WTC11 (cell line): Measurements from ENCODE around the gene AATK.

Source experiments
- AFF4 ChIP-seq: sonication (generic); formaldehyde crosslinking; IDR thresholded peaks from 2 replicates; pipeline ENCODE4 v1.8.1; 2023; ENCODE audit warnings: mild to moderate bottlenecking, missing genetic modification reagents, borderline replicate concordance
- CREB1 ChIP-seq: sonication (generic); formaldehyde crosslinking; IDR thresholded peaks from 2 replicates; pipeline ENCODE4 v1.8.0; 2023; ENCODE audit warnings: mild to moderate bottlenecking, missing genetic modification reagents
- CTCF ChIP-seq: fragments of 200-600 bp; IDR thresholded peaks from 2 replicates; pipeline ENCODE4 v1.8.0; 2022; ENCODE audit warnings: antibody characterized with exemption
- ERG ChIP-seq: fragments of 250-450 bp; sonication (Bioruptor Pico); IDR thresholded peaks from 2 replicates; pipeline ENCODE4 v1.8.0; 2021; ENCODE audit warnings: mild to moderate bottlenecking
- FOXJ3 ChIP-seq: sonication (generic); formaldehyde crosslinking; IDR thresholded peaks from 2 replicates; pipeline ENCODE4 v1.9.0; 2021; ENCODE audit warnings: missing genetic modification reagents, mild to moderate bottlenecking, borderline replicate concordance
- FOXK1 ChIP-seq: sonication (generic); formaldehyde crosslinking; IDR thresholded peaks from 2 replicates; pipeline ENCODE4 v1.8.0; 2022; ENCODE audit warnings: mild to moderate bottlenecking, moderate library complexity, missing genetic modification reagents
- FOXP1 ChIP-seq: sonication (generic); formaldehyde crosslinking; IDR thresholded peaks from 2 replicates; pipeline ENCODE4 v1.8.0; 2022; ENCODE audit warnings: missing genetic modification reagents, mild to moderate bottlenecking, moderate library complexity, borderline replicate concordance
- JUN ChIP-seq: sonication (generic); formaldehyde crosslinking; IDR thresholded peaks from 2 replicates; pipeline ENCODE4 v1.8.0; 2023; ENCODE audit warnings: mild to moderate bottlenecking, missing genetic modification reagents
- MAX ChIP-seq: sonication (generic); formaldehyde crosslinking; IDR thresholded peaks from 2 replicates; pipeline ENCODE4 v1.8.0; 2022; ENCODE audit warnings: mild to moderate bottlenecking, missing genetic modification reagents
- NFATC4 ChIP-seq: fragments of 250-450 bp; sonication (Bioruptor Pico); IDR thresholded peaks from 2 replicates; pipeline ENCODE4 v1.9.0; 2021; ENCODE audit warnings: mild to moderate bottlenecking
- USF1 ChIP-seq: sonication (generic); formaldehyde crosslinking; IDR thresholded peaks from 2 replicates; pipeline ENCODE4 v1.8.0; 2022; ENCODE audit warnings: mild to moderate bottlenecking, missing genetic modification reagents
- ZNF138 ChIP-seq: sonication (generic); formaldehyde crosslinking; conservative IDR thresholded peaks from 2 replicates; pipeline ENCODE4 v1.8.1; 2022; ENCODE audit warnings: mild to moderate bottlenecking, moderate library complexity, missing genetic modification reagents
- ZNF423 ChIP-seq: fragments of 250-450 bp; sonication (Bioruptor Pico); IDR thresholded peaks from 2 replicates; pipeline ENCODE4 v2.1.2; 2022; ENCODE audit warnings: mild to moderate bottlenecking, moderate library complexity

GRCh38 chr17:81090361-81091136, 75.5 kb downstream of the AATK start:
- TF ChIP-seq USF1 (CRISPR knock-in tag) (no peak), ERG (CRISPR knock-in tag) (no peak), FOXJ3 (CRISPR knock-in tag) (no peak), CTCF (no peak), FOXP1 (CRISPR knock-in tag) (no peak), CREB1 (CRISPR knock-in tag) (no peak), AFF4 (CRISPR knock-in tag) (no peak), ZNF423 (CRISPR knock-in tag) (no peak), JUN (CRISPR knock-in tag) (no peak), MAX (CRISPR knock-in tag) (no peak), ZNF138 (CRISPR knock-in tag) (no peak), FOXK1 (no peak), NFATC4 (CRISPR knock-in tag) (no peak)
